Measurements from ENCODE around the gene CHEK2. TPM values are rescaled to one million over a fixed set of nuclear protein-coding genes. Genes with fewer than 3 reads are reported as not detected.

Gene CHEK2
- 1 to 10 TPM; 7.5 to 8.3 TPM for total RNA-seq
- 6.3 to 7.6 reads per million in 2 donors for total RNA-seq

GRCh38 chr22:28741785-28742561, at the start of gene CHEK2, which contains the start of gene HSCB:
Gene CHEK2, minus strand, starts transcription at chr22:28741820. Its CDS starts 7,099 bp downstream, at chr22:28734721.
Gene HSCB, plus strand, starts transcription at chr22:28742039. Its CDS starts 57 bp downstream, at chr22:28742096.
- Mint-ChIP-seq H3K4me3 (peak within 1 kb of the TSS; percentile 98), H3K27me3 (no peaks in the 10 kb centered on the region), H3K4me1 (peaks cover 30% of the 10 kb centered on the region), H3K27ac (peak within 1 kb of the TSS; percentile 98), H3K36me3 (ENCODE audit: low read depth) (peaks cover 2% of the 10 kb centered on the region)
- ATAC-seq = peak; percentile 96
- no peaks in the 10 kb centered on the region for H3K9me3 ChIP-seq (ENCODE audit: control insufficient read depth, low read length, poor library complexity, severe bottlenecking)
- DNase-seq = peak; percentile 90 to 94 (median 90)

GRCh38 chr22:28791124-28791523, 49.5 kb upstream of the CHEK2 start:
- ATAC-seq = no peak
- H3K9me3 ChIP-seq (ENCODE audit: control insufficient read depth, low read length, poor library complexity, severe bottlenecking) = no peaks in the 10 kb centered on the region
- no peak overlapping the region for H3K4me3 Mint-ChIP-seq
- H3K36me3 Mint-ChIP-seq (ENCODE audit: low read depth) = peaks cover 3% of the 10 kb centered on the region
- no peaks in the 10 kb centered on the region for H3K27me3 Mint-ChIP-seq
- DNase-seq = no peak
- H3K27ac Mint-ChIP-seq = peak overlapping the region; percentile 39
- peaks cover 39% of the 10 kb centered on the region for H3K4me1 Mint-ChIP-seq

DNA sequence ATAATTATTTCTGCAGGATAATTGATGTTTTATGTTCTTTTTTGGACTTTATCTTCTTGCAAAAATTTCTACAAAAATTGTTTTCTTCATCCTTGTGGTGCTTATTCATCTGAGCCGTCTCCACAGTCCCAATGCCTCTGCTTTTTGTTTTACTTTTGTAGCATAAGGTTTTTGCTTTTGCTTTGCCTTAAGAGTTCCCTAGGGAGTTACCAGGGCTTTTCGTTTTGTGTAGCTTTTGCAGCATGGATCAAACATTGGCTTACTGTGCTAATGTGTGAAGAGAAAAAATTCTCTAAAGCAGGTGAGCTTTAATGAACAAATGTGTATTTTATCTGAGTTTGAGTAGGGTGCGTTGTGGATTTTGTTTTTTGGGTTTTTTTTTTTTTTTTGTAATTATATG, 47.0 kb upstream of the CHEK2 start:
- Mint-ChIP-seq H3K36me3 (ENCODE audit: low read depth) (peaks cover 4% of the 10 kb centered on the region), H3K4me1 (peaks cover 28% of the 10 kb centered on the region), H3K4me3 (no peak overlapping the region), H3K27ac (no peak overlapping the region), H3K27me3 (no peaks in the 10 kb centered on the region)
- no peak for ATAC-seq
- no peak for DNase-seq
- H3K9me3 ChIP-seq (ENCODE audit: control insufficient read depth, low read length, poor library complexity, severe bottlenecking) = no peaks in the 10 kb centered on the region

GRCh38 chr22:28783786-28784671, 42.4 kb upstream of the CHEK2 start:
- Mint-ChIP-seq H3K27ac (no peak overlapping the region), H3K36me3 (ENCODE audit: low read depth) (peaks cover 4% of the 10 kb centered on the region), H3K27me3 (no peaks in the 10 kb centered on the region), H3K4me1 (peaks cover 11% of the 10 kb centered on the region), H3K4me3 (no peak overlapping the region)
- ATAC-seq (no peak), DNase-seq (no peak)
- H3K9me3 ChIP-seq (ENCODE audit: control insufficient read depth, low read length, poor library complexity, severe bottlenecking) = no peaks in the 10 kb centered on the region

DNA sequence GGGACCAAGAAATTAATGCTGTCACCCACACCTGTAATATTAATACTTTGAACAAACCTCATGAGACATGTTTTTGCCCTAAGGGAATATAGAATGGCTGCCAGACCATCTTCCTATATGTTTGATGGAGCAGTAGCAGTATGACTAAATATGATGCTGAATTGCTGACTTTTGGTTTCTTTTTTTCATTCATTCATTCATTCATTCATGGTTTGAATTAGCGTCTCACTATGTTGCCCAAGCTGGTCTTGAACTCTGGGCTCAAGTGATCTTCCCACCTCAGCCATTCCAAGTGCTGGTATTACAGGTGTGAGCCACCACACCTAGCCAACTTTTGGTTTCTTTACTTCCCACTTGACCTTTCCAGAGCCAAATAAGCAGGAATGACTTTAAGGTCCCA, 38.7 kb upstream of the CHEK2 start:
- Mint-ChIP-seq H3K27ac (no peak overlapping the region), H3K36me3 (ENCODE audit: low read depth) (peaks cover 4% of the 10 kb centered on the region), H3K4me1 (peaks cover 16% of the 10 kb centered on the region), H3K4me3 (no peak overlapping the region), H3K27me3 (no peaks in the 10 kb centered on the region)
- no peak for DNase-seq
- no peak for ATAC-seq
- no peaks in the 10 kb centered on the region for H3K9me3 ChIP-seq (ENCODE audit: control insufficient read depth, low read length, poor library complexity, severe bottlenecking)

- no peaks in the 10 kb centered on the region for H3K9me3 ChIP-seq (ENCODE audit: control insufficient read depth, low read length, poor library complexity, severe bottlenecking)
- H3K4me3 Mint-ChIP-seq = no peak overlapping the region
- no peak overlapping the region for H3K27ac Mint-ChIP-seq
- peaks cover 4% of the 10 kb centered on the region for H3K36me3 Mint-ChIP-seq (ENCODE audit: low read depth)
- no peaks in the 10 kb centered on the region for H3K27me3 Mint-ChIP-seq
- DNase-seq (no peak), ATAC-seq (no peak)
- peaks cover 14% of the 10 kb centered on the region for H3K4me1 Mint-ChIP-seq
Measured at GRCh38 chr22:28779833-28780232, 38.2 kb upstream of the CHEK2 start.

DNA sequence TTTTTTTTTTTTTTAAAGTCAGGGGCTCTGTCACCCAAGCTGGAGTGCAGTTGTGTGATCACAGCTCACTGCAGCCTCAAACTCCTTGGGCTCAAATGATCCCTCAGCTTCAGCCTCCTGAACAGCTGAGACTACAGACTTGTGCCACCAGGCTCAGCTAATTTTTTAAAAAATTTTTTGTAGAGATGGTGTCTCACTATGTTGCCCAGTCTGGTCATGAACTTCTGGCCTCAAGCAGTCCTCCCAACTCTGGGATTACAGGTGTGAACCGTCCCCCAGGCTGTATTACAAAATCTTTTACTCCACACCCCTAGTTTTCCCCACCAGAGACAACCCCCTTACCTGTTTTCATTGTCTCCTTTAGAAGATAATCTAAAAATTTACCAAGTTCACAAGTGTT, 32.8 kb upstream of the CHEK2 start:
- ATAC-seq (no peak), DNase-seq (no peak)
- Mint-ChIP-seq H3K27me3 (no peaks in the 10 kb centered on the region), H3K4me3 (peak overlapping the region; percentile 80), H3K4me1 (peaks cover 17% of the 10 kb centered on the region), H3K36me3 (ENCODE audit: low read depth) (peaks cover 8% of the 10 kb centered on the region), H3K27ac (peak overlapping the region; percentile 93)
- H3K9me3 ChIP-seq (ENCODE audit: control insufficient read depth, low read length, poor library complexity, severe bottlenecking) = no peaks in the 10 kb centered on the region

DNA sequence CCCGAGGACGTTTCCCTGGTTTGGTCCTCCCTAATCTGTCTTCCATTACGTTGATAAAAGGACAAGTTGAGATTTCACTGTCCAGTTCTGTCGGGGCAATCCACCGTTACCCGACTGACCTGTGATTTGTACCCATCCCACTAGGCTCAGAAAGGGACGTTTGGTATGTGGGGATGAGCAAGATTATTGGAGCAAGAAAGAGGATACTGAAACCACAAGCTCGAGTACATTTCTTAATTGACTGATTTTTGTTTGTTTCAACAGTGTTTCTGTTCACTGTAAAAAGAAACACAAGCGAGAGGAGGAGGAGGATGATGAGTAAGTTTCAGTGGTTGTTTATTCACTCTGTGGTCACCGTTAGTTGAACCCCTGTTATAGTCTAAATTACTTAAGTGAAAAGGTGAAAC, 31.8 kb upstream of the CHEK2 start:
- H3K9me3 ChIP-seq (ENCODE audit: control insufficient read depth, low read length, poor library complexity, severe bottlenecking) = no peaks in the 10 kb centered on the region
- H3K27ac Mint-ChIP-seq = peak overlapping the region; percentile 93
- peak overlapping the region; percentile 98 for H3K4me3 Mint-ChIP-seq
- DNase-seq (no peak), ATAC-seq (no peak)
- no peaks in the 10 kb centered on the region for H3K27me3 Mint-ChIP-seq
- H3K4me1 Mint-ChIP-seq = peaks cover 17% of the 10 kb centered on the region
- H3K36me3 Mint-ChIP-seq (ENCODE audit: low read depth) = peaks cover 8% of the 10 kb centered on the region

GRCh38 chr22:28772633-28773460, 31.2 kb upstream of the CHEK2 start, which contains the start of gene CCDC117:
Gene CCDC117, plus strand, starts transcription at chr22:28772695. Its CDS starts 155 bp downstream, at chr22:28772850.
- Mint-ChIP-seq H3K36me3 (ENCODE audit: low read depth) (peaks cover 8% of the 10 kb centered on the region), H3K4me1 (peaks cover 16% of the 10 kb centered on the region), H3K27ac (peak within 1 kb of the TSS; percentile 93), H3K27me3 (no peaks in the 10 kb centered on the region), H3K4me3 (peak within 1 kb of the TSS; percentile 98)
- H3K9me3 ChIP-seq (ENCODE audit: control insufficient read depth, low read length, poor library complexity, severe bottlenecking) = no peaks in the 10 kb centered on the region
- ATAC-seq = peak; percentile 95
- peak; percentile 85 to 87 (median 85) for DNase-seq

- Mint-ChIP-seq H3K27ac (no peak overlapping the region), H3K27me3 (no peaks in the 10 kb centered on the region), H3K4me3 (no peak overlapping the region), H3K36me3 (ENCODE audit: low read depth) (peaks cover 8% of the 10 kb centered on the region), H3K4me1 (peaks cover 12% of the 10 kb centered on the region)
- no peak for DNase-seq
- H3K9me3 ChIP-seq (ENCODE audit: control insufficient read depth, low read length, poor library complexity, severe bottlenecking) = no peaks in the 10 kb centered on the region
- no peak for ATAC-seq
Measured at GRCh38 chr22:28771195-28771791, 29.7 kb upstream of the CHEK2 start.

DNA sequence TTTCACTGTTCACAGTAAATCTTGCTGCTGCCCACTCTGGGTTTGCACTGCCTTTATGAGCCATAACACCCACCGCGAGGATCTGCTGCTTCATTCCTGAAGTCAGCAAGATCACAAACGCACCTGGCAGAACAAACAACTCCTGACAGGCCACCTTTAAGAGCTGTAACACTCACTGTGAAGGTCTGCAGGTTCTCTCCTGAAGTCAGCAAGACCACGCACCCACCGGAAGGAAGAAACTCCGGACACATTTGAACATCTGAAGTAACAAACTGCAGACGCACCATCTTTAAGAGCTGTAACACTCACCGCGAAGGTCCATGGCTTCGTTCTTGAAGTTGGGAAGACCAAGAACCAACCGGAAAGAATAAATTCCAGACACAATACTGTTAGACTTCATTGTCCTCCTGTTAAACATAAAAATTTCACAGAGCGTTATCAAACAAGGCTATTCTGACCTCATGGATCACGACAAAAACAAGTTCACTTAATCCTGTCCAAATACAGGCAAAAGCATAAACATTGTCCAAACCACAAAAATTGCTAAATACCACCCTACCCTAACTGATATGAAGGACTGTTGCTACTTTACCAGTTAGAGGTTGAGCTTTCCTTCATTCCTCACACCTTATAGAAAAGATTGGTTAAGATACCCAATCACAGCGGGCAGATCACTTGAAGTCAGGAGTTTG, 27.9 kb upstream of the CHEK2 start:
- DNase-seq (no peak), ATAC-seq (no peak)
- Mint-ChIP-seq H3K27ac (no peak overlapping the region), H3K4me3 (no peak overlapping the region), H3K27me3 (no peaks in the 10 kb centered on the region), H3K4me1 (peaks cover 6% of the 10 kb centered on the region), H3K36me3 (ENCODE audit: low read depth) (peaks cover 5% of the 10 kb centered on the region)
- no peaks in the 10 kb centered on the region for H3K9me3 ChIP-seq (ENCODE audit: control insufficient read depth, low read length, poor library complexity, severe bottlenecking)
